Measurements from ENCODE around the gene HNF4A.

DNA sequence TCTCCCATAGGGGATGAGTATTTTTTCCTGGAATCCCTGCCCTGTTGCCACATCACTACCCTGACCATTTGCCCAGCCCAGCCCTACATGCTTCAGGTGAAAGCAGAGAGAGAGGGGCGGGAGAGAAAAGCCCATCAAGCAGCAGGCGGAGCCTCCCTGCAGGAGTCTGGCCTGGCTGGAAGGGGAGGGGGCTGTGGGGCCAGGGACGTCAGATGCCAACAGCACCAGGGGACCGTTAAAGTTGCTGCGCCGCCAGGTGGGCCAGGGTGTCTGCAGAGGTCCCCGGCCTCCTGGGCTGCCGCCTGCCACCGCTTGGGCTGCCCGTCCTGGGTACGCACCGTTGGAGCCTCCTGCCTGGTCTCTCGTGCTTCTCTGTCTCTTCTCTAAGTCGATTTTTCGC is 19.4 kb upstream of the HNF4A start:
- TF ChIP-seq EP300 (IDR thresholded peaks at IDR 0.05; ENCODE audit: borderline replicate concordance) = no peak
- TF ChIP-seq, protein P1, sequence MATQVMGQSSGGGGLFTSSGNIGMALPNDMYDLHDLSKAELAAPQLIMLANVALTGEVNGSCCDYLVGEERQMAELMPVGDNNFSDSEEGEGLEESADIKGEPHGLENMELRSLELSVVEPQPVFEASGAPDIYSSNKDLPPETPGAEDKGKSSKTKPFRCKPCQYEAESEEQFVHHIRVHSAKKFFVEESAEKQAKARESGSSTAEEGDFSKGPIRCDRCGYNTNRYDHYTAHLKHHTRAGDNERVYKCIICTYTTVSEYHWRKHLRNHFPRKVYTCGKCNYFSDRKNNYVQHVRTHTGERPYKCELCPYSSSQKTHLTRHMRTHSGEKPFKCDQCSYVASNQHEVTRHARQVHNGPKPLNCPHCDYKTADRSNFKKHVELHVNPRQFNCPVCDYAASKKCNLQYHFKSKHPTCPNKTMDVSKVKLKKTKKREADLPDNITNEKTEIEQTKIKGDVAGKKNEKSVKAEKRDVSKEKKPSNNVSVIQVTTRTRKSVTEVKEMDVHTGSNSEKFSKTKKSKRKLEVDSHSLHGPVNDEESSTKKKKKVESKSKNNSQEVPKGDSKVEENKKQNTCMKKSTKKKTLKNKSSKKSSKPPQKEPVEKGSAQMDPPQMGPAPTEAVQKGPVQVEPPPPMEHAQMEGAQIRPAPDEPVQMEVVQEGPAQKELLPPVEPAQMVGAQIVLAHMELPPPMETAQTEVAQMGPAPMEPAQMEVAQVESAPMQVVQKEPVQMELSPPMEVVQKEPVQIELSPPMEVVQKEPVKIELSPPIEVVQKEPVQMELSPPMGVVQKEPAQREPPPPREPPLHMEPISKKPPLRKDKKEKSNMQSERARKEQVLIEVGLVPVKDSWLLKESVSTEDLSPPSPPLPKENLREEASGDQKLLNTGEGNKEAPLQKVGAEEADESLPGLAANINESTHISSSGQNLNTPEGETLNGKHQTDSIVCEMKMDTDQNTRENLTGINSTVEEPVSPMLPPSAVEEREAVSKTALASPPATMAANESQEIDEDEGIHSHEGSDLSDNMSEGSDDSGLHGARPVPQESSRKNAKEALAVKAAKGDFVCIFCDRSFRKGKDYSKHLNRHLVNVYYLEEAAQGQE (IDR thresholded peaks at IDR 0.05; ENCODE audit: low read depth) = no peak
- TF ChIP-seq TAF1 (IDR thresholded peaks at IDR 0.05; ENCODE audit: low read depth) = no peak
- TF ChIP-seq CREB1 (IDR thresholded peaks at IDR 0.05; ENCODE audit: low read depth) = no peak
- no peak for TF ChIP-seq TCF12 (IDR thresholded peaks at IDR 0.05; ENCODE audit: low read depth)
- TF ChIP-seq FOXM1 (IDR thresholded peaks at IDR 0.05; ENCODE audit: borderline replicate concordance, low read depth) = no peak
- TF ChIP-seq TEAD4 (IDR thresholded peaks at IDR 0.05) = no peak

All from Ishikawa (cell line).